Activated T-cell treated with anti-CD3 and anti-CD28 coated beads, Interleukin-2, amount 50 U/mL, for 72 hours (primary cell): Measurements from ENCODE around the gene TBC1D30. TPM values are rescaled to one million over a fixed set of nuclear protein-coding genes. Genes with fewer than 3 reads are reported as not detected.
"Not testable (repeated sequence)": the region's sequence is repeated elsewhere in the genome, so short reads cannot be mapped to it uniquely, and the experiment has no call there.

Source experiments
- ATAC-seq, 2 donors: fragments of 150-1000 bp; cut with Tn5 transposase; replicated peaks in 1 of 2; 2 replicates each; pipeline ENCODE4 v1.10.0; 2021; ENCODE audit warnings: moderate library complexity in 2 of 2, mild to moderate bottlenecking in 1 of 2
- DNase-seq, 2 donors: peaks; one replicate each; pipeline ENCODE4 v3.0.0; 2021 to 2022; ENCODE audit warnings: mixed read lengths in 1 of 2
- H3K27ac Mint-ChIP-seq: one replicate; pipeline ENCODE4 v1.8.0; 2022; ENCODE audit warnings: mild to moderate bottlenecking, moderate library complexity, mixed read lengths
- H3K27me3 Mint-ChIP-seq: one replicate; pipeline ENCODE4 v1.8.0; 2022; ENCODE audit warnings: low read depth, mixed read lengths
- H3K36me3 Mint-ChIP-seq, 2 donors: one replicate each; pipeline ENCODE4 v1.8.0; 2022; ENCODE audit warnings: mixed read lengths in 2 of 2, mild to moderate bottlenecking in 1 of 2; ENCODE audit not compliant: insufficient read depth in 2 of 2
- H3K4me1 Mint-ChIP-seq: one replicate; pipeline ENCODE4 v1.8.0; 2022; ENCODE audit warnings: low read depth, mixed read lengths
- H3K4me3 Mint-ChIP-seq, 2 donors: one replicate each; pipeline ENCODE4 v1.8.0; 2022; ENCODE audit warnings: mild to moderate bottlenecking in 2 of 2, mixed read lengths in 2 of 2, moderate library complexity in 2 of 2
- H3K9me3 Mint-ChIP-seq, 2 donors: one replicate each; pipeline ENCODE4 v1.8.0; 2022; ENCODE audit warnings: mixed read lengths in 2 of 2
- total RNA-seq, 2 donors: library from RNA; stranded (reverse); gene quantifications; one replicate each; pipeline ENCODE4 v1.2.3, GENCODE V29; 2022

The TBC1D30 gene
- total RNA-seq, 2 donors from 2014 or later: 0.14 to 0.94 TPM

DNA sequence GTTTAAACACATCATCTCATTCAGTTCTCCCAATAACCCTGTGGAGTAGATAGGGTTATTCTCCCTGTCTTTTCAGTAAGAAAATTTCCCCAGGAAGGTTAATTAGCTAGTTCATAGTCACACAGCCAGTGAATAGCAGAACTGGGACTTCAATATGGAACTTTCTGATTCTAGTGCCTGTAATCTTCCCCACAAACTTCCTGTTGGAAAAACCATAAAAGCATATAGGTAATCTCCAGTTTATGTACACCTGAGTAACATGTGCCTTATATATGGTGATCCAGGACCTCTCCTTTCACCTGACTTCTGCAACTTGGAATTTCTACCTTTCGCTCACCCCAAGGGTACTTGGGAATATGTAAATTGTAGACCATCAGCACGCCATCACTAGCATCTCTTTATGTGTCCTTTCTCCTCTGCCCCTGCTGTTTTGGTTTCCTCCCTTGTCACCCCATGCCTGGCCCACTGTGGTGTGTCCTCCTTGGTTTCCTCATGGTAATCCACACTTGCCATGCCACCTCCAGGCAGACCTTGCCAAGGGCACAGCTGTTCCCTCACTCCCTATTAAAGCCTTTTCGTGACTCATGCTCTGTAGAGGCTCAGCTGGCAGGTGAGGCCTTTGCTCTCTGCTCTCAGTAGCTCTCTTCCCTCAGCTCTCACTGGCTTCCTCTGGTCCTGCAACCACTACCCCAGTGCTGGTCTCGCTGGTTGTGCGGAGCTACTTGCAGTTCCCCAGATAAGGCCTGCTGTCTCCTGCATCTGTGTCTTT lies 16.7 kb downstream of the TBC1D30 start:
- ATAC-seq: no peak
- H3K27me3 Mint-ChIP-seq: no peaks in the 10 kb centered on the region

DNA sequence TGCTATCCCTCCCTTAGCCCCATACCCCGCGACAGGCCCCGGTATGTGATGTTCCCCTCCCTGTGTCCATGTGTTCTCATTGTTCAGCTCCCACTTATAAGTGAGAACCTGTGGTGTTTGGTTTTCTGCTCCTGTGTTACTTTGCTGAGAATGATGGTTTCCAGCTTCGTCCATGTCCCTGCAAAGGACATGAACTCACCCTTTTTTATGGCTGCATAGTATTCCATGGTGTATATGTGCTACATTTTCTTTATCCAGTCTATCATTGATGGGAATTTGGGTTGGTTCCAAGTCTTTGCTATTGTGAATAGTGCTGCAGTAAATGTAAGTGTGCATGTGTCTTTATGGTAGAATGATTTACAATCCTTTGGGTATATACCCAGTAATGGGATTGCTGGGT lies 24.0 kb downstream of the TBC1D30 start:
- peaks cover 27% of the 10 kb centered on the region for H3K27me3 Mint-ChIP-seq
- H3K36me3 Mint-ChIP-seq, H3K27ac Mint-ChIP-seq, H3K9me3 Mint-ChIP-seq, H3K4me1 Mint-ChIP-seq, H3K4me3 Mint-ChIP-seq, DNase-seq, ATAC-seq: not testable (repeated sequence)

More for the DNA sequence above, 16.7 kb downstream of the TBC1D30 start:
- Mint-ChIP-seq H3K9me3 (no peaks in the 10 kb centered on the region), H3K36me3 (no peaks in the 10 kb centered on the region), H3K27ac (no peak overlapping the region), H3K4me3 (no peak overlapping the region), H3K4me1 (no peaks in the 10 kb centered on the region)
- DNase-seq: no peak

DNA sequence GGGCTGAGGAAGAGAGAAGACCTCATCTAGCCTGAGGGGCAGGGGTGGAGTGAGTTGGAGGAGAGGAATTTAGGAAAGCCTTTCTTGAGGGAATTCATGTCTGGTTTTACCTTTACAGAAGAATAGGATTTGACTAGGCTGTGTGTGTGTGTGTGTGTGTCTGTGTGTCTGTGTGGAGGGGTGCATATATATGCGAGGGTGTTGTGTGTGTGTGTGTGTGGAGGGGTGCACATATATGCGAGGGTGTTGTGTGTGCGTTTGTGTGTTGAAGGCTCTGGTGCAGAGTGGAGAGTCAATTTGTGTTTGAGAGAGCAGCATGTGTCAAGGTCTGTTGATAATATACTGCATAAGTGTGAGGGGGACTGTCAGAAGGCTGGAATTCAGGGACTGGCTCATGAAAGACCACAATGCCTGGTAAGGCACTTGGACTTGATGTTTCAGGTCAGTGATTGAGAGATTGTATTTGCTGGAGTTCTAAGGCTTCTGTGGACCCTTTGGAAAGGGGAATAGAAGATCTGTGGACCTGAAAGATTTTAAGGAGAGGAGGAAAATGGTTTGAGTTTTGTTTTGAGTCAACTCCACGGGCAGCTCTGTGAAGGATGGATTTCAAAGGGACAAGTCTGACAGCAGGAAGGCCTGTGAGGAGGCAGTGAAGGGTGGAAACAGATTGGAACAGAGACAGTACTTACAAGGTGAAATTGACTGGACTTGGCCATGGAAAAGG lies 34.6 kb downstream of the TBC1D30 start:
- H3K4me1 Mint-ChIP-seq: no peaks in the 10 kb centered on the region
- ATAC-seq (no peak), DNase-seq (no peak)
- H3K27ac Mint-ChIP-seq: no peak overlapping the region
- no peak overlapping the region for H3K4me3 Mint-ChIP-seq
- H3K9me3 Mint-ChIP-seq: no peaks in the 10 kb centered on the region
- no peaks in the 10 kb centered on the region for H3K36me3 Mint-ChIP-seq
- H3K27me3 Mint-ChIP-seq: peaks cover 29% of the 10 kb centered on the region

DNA sequence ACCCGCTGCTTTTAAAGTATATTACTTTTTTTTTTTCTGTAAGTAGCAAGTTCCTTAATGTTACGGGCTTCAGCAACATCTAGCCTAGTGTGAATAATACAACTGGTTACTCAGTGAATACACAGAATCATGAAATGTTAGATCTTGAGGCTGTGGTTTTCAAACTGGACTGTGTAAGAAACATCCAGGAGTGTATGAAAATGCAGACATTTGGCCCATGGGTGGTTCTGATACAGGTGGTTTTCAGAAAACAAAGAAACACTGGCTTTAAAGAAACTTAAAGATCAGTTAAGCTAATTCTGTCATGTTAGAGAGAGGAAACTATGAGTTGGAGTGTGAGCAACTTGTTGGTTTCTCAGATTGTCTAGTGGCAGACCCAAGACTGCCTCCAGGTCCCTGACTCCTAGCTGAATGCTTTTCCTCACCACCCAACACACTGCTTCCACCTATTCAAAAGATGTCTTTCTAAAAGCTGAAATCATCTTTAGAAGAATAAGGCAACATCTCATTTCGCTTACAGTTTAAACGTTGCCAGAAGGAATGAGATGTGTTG lies 36.1 kb downstream of the TBC1D30 start:
- ATAC-seq (no peak), DNase-seq (no peak)
- no peak overlapping the region for H3K27ac Mint-ChIP-seq
- H3K36me3 Mint-ChIP-seq: no peaks in the 10 kb centered on the region
- no peaks in the 10 kb centered on the region for H3K9me3 Mint-ChIP-seq
- H3K4me1 Mint-ChIP-seq: no peaks in the 10 kb centered on the region
- H3K4me3 Mint-ChIP-seq: no peak overlapping the region
- peaks cover 19% of the 10 kb centered on the region for H3K27me3 Mint-ChIP-seq

DNA sequence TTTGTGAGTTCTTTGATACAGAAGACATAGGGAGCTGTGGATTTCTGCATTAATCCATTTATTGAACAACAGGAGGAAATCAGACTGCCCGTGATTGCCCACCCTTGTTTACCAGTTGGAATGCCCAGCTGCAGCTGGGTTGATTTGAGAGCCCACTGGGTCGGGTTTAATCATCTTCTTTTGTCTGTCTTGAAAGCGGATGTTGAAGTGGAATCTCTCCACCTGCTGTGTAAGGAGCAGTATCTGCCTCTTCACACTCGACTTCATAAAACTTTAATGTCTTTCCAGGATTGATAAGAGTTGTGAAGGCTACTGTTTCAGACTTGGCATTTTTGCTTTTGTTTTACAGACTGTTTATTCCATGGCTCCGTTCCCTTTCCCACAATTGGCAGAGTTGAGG lies 39.9 kb downstream of the TBC1D30 start:
- DNase-seq: no peak
- no peaks in the 10 kb centered on the region for H3K4me1 Mint-ChIP-seq
- no peaks in the 10 kb centered on the region for H3K36me3 Mint-ChIP-seq
- H3K27ac Mint-ChIP-seq: no peak overlapping the region
- no peak for ATAC-seq
- H3K9me3 Mint-ChIP-seq: no peaks in the 10 kb centered on the region
- H3K27me3 Mint-ChIP-seq: peaks cover 29% of the 10 kb centered on the region
- no peak overlapping the region for H3K4me3 Mint-ChIP-seq

DNA sequence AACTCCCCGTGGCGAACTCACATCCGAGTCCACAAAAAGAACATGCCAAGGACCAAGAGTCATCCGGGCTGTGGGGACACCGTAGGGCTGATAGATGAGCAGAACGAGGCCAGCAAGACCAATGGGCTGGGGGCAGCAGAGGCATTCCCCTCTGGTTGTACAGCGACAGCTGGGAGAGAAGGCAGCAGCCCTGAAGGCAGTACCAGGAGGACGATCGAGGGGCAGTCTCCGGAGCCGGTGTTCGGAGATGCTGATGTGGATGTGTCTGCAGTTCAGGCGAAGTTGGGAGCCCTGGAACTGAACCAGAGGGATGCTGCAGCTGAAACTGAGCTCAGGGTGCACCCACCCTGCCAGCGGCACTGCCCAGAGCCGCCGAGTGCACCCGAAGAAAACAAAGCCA lies 50.7 kb downstream of the TBC1D30 start:
- no peaks in the 10 kb centered on the region for H3K27me3 Mint-ChIP-seq
- H3K27ac Mint-ChIP-seq: no peak overlapping the region
- H3K9me3 Mint-ChIP-seq: no peaks in the 10 kb centered on the region
- H3K4me3 Mint-ChIP-seq: no peak overlapping the region
- H3K4me1 Mint-ChIP-seq: peaks cover 18% of the 10 kb centered on the region
- DNase-seq (no peak), ATAC-seq (no peak)
- H3K36me3 Mint-ChIP-seq: no peaks in the 10 kb centered on the region

DNA sequence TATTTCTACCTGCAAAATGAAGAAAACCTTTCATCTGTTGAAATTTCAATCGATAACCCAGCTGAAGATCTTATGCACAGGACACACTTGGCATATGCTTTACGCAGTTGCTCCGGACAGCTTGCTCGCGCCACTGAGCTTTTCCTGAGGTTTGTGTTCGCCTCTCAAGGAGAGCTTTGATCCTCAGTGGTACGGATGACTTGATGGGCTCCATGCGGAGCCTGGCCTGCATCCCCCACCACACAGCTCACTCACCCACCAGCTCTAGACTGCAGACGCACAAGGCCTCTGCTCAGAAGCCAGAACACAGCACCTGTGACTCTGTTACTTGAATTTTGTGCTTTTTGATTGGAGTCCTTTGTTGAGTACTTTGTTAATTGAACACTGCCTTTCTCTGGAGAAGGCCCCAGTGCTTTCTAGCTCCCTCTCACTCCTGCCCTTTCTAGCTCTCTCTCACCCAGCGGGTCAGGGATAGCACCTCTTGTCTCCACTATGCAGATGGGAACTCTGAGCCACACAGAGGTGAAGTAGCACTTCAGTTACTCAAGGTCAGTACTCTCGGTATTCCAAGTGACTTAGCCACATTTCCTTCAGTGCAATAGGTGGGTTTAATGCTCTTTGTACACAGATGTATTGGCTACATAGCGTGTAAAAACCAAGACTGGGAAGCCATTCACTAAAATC lies 52.1 kb downstream of the TBC1D30 start:
- DNase-seq: no peak
- H3K4me1 Mint-ChIP-seq: peaks cover 18% of the 10 kb centered on the region
- no peak overlapping the region for H3K4me3 Mint-ChIP-seq
- no peaks in the 10 kb centered on the region for H3K9me3 Mint-ChIP-seq
- no peaks in the 10 kb centered on the region for H3K36me3 Mint-ChIP-seq
- ATAC-seq: no peak
- no peak overlapping the region for H3K27ac Mint-ChIP-seq
- H3K27me3 Mint-ChIP-seq: no peaks in the 10 kb centered on the region

DNA sequence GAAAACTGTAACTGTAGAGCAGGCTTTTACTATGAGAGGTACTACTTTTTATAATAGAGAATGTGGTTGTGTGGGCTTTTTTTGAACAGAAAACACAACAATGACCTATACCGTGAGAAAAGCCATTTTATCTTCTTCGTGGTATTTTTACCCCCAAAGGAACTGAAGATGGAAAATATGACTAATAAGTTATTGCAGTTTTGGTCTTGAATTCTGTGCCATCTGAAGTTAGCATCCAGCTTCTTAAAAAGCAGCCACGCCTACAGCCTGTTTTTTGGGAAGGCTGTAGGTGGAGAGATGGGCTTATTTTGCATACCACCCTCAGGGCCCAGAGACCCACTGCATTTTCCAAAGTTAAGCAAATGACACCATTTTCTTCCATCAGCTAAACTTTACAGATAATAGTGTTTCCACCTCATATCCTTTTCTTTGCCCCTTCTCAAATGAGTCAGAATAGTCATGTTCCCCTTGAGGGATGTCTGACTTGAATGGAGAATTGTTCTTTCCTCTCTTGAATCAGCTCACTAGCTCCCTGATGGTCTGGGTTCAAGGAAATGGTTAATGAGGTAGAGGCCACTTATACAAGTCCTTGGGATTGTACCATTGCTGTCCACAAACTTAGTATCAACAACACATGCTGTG lies 53.0 kb downstream of the TBC1D30 start:
- Mint-ChIP-seq H3K36me3 (no peaks in the 10 kb centered on the region), H3K4me3 (no peak overlapping the region), H3K4me1 (peaks cover 18% of the 10 kb centered on the region), H3K27me3 (peaks cover under 1% of the 10 kb centered on the region), H3K9me3 (no peaks in the 10 kb centered on the region), H3K27ac (peak overlapping the region; percentile 66)
- ATAC-seq: peak; percentile 65 to 75
- no peak for DNase-seq

DNA sequence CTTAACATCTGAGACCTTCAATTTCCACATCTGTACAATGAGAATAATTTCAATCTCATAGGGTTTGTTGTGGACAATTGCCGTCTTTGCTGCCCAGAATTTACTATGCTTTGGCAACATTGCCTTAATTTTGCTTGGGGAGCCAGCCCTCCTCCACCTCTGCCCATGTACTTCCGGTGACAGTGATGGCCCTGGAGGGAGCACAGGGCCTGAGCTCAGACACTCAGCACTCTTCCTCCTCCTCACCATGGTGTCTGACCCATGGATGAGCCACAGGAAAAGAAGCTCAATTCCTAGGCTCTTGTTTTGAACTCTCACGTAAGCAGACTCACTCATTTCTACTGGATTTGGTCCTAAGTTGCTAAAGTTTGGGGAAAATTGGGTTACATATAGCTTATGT lies 58.2 kb downstream of the TBC1D30 start:
- Mint-ChIP-seq H3K27me3 (peaks cover 8% of the 10 kb centered on the region), H3K36me3 (no peaks in the 10 kb centered on the region), H3K4me1 (peaks cover 23% of the 10 kb centered on the region), H3K27ac (no peak overlapping the region), H3K9me3 (no peaks in the 10 kb centered on the region), H3K4me3 (no peak overlapping the region)
- no peak for DNase-seq
- ATAC-seq: no peak

DNA sequence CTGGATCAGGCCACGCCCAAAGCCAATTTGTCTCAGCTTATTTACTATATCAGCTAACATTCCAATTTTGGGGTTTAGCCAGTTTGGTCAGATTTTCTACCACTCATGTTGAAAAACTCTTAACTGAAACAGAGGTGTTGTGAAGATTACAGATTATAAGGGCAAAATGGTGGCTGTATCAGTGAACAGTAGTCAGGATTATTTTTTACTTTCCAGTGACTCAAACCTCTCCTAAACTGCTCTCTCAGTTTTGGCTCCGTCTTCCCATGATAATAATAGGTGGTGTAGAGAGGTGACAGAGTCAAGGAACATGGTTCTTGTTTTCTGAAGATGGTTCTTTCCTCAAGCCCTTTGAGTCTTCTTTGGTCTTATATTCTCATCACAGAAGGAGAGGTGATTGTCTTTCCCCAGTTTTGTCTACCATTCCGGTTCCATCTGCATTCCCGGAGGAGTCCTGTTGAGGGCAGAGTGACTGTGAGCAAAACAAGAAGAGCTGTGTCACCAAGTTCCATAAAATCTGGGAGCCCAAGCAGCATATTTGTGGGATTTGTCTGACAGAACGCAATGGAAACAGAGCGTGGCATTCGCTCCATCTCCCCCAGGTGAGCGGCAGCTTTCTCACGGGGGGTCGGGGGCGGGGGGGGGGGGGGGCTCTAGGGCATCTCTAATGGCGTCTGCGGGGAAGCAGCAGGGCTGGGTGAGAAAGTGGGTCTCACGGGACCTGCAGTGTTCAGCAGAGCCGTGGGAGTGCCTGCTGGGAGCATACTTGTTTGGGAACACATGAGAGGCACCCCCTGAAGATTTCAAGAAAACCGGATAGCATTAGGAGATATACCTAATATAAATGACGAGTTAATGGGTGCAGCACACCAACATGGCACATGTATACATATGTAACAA lies 59.1 kb downstream of the TBC1D30 start:
- peaks cover 15% of the 10 kb centered on the region for H3K4me1 Mint-ChIP-seq
- DNase-seq (no peak), ATAC-seq (peak; percentile 37 to 47)
- H3K27ac Mint-ChIP-seq: no peak overlapping the region
- peaks cover 9% of the 10 kb centered on the region for H3K27me3 Mint-ChIP-seq
- H3K36me3 Mint-ChIP-seq: no peaks in the 10 kb centered on the region
- H3K4me3 Mint-ChIP-seq: no peak overlapping the region
- no peaks in the 10 kb centered on the region for H3K9me3 Mint-ChIP-seq

DNA sequence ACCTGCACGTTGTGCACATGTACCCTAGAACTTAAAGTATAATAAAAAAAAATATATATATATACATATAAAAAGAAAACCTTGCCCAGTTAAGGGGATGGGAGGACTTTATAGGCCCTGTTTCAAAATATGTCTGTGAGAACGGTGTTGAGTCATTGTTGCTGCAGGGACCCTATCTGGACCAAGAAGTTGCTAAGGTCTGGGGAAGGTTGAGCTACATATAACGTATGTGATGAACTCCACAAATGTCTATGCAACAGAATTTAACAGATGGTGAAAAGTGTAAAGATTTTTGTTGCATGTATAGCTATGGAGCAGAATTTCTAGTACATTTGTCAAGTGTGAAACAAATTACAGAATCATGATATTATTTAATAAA lies 59.7 kb downstream of the TBC1D30 start:
- H3K27me3 Mint-ChIP-seq: peaks cover 16% of the 10 kb centered on the region
- no peak overlapping the region for H3K27ac Mint-ChIP-seq
- H3K4me1 Mint-ChIP-seq: peaks cover 15% of the 10 kb centered on the region
- H3K4me3 Mint-ChIP-seq: no peak overlapping the region
- H3K36me3 Mint-ChIP-seq: no peaks in the 10 kb centered on the region
- no peaks in the 10 kb centered on the region for H3K9me3 Mint-ChIP-seq
- no peak for ATAC-seq
- no peak for DNase-seq

DNA sequence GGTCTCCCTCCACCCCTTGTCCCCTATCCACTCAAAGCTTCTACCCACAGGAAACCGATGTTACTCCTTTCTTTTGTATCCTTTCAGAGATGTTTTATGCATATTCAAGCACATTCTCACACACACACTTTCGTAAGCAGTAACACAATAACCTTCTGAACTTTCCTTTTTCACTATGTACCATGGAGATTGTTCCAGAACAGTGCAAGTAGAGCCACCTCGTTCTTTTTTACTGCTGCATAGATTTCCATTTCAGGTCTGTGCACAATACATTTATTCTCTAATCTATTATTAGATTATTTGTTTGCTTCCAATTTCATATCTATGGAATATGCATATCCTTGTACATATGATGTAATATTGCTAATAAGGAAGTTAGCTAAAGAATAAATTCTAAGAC lies 60.3 kb downstream of the TBC1D30 start:
- H3K27ac Mint-ChIP-seq: no peak overlapping the region
- peaks cover 20% of the 10 kb centered on the region for H3K27me3 Mint-ChIP-seq
- no peak for ATAC-seq
- H3K36me3 Mint-ChIP-seq: no peaks in the 10 kb centered on the region
- peaks cover 15% of the 10 kb centered on the region for H3K4me1 Mint-ChIP-seq
- H3K4me3 Mint-ChIP-seq: no peak overlapping the region
- H3K9me3 Mint-ChIP-seq: no peaks in the 10 kb centered on the region
- no peak for DNase-seq
